Breast epithelium (tissue), 3 donors: ENCODE results near the gene HEATR3.

Experiments
- POLR2A ChIP-seq: fragments of 450-650 bp; IDR thresholded peaks from one replicate; pipeline ENCODE4 v1.6.1; 2016; ENCODE audit warnings: antibody characterized with exemption, mild to moderate bottlenecking, moderate library complexity
- TF ChIP-seq, protein P1 (sequence below), 3 donors: fragments of 450-650 bp; IDR thresholded peaks; one replicate each; pipeline ENCODE4 v1.5.1; 2016 to 2017; ENCODE audit warnings: antibody characterized with exemption in 3 of 3, mild to moderate bottlenecking in 3 of 3, moderate library complexity in 3 of 3

DNA sequence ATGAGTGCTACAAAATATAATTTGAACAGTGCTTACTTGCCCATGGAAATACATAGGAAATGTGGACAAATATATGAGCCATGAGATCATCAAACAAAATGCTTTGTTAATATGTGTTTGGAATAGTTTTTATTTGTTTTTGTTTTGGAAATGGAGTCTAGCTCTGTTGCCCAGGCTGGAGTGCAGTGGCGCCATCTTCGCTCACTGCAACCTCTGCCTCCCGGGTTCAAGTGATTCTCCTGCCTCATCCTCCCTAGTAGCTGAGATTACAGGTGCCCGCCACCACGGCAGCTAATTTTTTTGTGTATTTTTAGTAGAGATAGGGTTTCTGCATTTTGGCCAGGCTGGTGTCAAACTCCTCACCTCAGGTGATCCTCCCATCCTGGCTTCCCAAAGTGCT is 37.9 kb upstream of the HEATR3 start:
- TF ChIP-seq, protein P1, sequence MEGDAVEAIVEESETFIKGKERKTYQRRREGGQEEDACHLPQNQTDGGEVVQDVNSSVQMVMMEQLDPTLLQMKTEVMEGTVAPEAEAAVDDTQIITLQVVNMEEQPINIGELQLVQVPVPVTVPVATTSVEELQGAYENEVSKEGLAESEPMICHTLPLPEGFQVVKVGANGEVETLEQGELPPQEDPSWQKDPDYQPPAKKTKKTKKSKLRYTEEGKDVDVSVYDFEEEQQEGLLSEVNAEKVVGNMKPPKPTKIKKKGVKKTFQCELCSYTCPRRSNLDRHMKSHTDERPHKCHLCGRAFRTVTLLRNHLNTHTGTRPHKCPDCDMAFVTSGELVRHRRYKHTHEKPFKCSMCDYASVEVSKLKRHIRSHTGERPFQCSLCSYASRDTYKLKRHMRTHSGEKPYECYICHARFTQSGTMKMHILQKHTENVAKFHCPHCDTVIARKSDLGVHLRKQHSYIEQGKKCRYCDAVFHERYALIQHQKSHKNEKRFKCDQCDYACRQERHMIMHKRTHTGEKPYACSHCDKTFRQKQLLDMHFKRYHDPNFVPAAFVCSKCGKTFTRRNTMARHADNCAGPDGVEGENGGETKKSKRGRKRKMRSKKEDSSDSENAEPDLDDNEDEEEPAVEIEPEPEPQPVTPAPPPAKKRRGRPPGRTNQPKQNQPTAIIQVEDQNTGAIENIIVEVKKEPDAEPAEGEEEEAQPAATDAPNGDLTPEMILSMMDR (IDR thresholded peaks at IDR 0.05): no peak
- no peak for TF ChIP-seq POLR2A
